Left ventricle myocardium inferior (tissue), 1 donor: Measurements from ENCODE around the gene RAB26. TPM values are rescaled to one million over a fixed set of nuclear protein-coding genes. Genes with fewer than 3 reads are reported as not detected.
A peak's percentile ranks its signal among the peaks of the same experiment; 100 is the strongest.
"Not testable (repeated sequence)": the region's sequence is repeated elsewhere in the genome, so short reads cannot be mapped to it uniquely, and the experiment has no call there.

ENCODE experiments used
- DNase-seq: peaks from one replicate; pipeline ENCODE4 v3.0.0-alpha.2; 2020
- H3K27ac ChIP-seq: fragments of 200-600 bp; replicated peaks from 2 replicates; pipeline ENCODE4 v1.8.0; 2021
- H3K27me3 ChIP-seq: fragments of 200-600 bp; 2 replicates; pipeline ENCODE4 v1.8.0; 2021; ENCODE audit warnings: low read depth
- H3K36me3 ChIP-seq: fragments of 200-600 bp; 2 replicates; pipeline ENCODE4 v1.8.0; 2021
- H3K4me1 ChIP-seq: fragments of 200-600 bp; 2 replicates; pipeline ENCODE4 v1.8.0; 2021
- H3K4me3 ChIP-seq: fragments of 200-600 bp; 2 replicates; pipeline ENCODE4 v1.8.0; 2021; ENCODE audit warnings: mild to moderate bottlenecking, moderate library complexity
- H3K9me3 ChIP-seq: fragments of 200-600 bp; replicated peaks from 2 replicates; pipeline ENCODE4 v1.8.0; 2021
- intact Hi-C: fragments of 100-400 bp; cut with micrococcal nuclease; formaldehyde crosslinking; loops from one replicate; pipeline ENCODE4 v1.11.0; 2022
- total RNA-seq: library from RNA; stranded (reverse); fragmentation: NEBNext Ultra II Directional; extraction: Animal tissue kit (Norgen Biotek cat#: 25700); gene quantifications from one replicate; pipeline ENCODE4 v1.2.1, GENCODE V29; 2021
- TF ChIP-seq, protein P1 (sequence below): fragments of 200-600 bp; IDR thresholded peaks from 2 replicates; pipeline ENCODE4 v1.8.0; 2021; ENCODE audit warnings: antibody characterized with exemption, mild to moderate bottlenecking, borderline replicate concordance
- donor health status: DM: no; HTN: yes; CAD: no; lungs with severe emphysema.

RAB26 gene
- total RNA-seq, 1 donor from 2014 or later: 1.7 TPM

- DNase-seq, H3K4me3 ChIP-seq, H3K4me1 ChIP-seq, H3K27me3 ChIP-seq, H3K9me3 ChIP-seq, intact Hi-C loops, H3K27ac ChIP-seq: not testable (repeated sequence)
- H3K36me3 ChIP-seq: peaks cover 86% of the 10 kb centered on the region
Measured at GRCh38 chr16:2109872-2110271, 38.6 kb upstream of the RAB26 start.

- H3K9me3 ChIP-seq, H3K4me1 ChIP-seq, H3K27me3 ChIP-seq, H3K4me3 ChIP-seq, DNase-seq, intact Hi-C loops: not testable (repeated sequence)
- H3K27ac ChIP-seq: peak overlapping the region; percentile 27
- H3K36me3 ChIP-seq: peaks cover 86% of the 10 kb centered on the region
Measured at GRCh38 chr16:2110332-2111008, 38.0 kb upstream of the RAB26 start.

DNA sequence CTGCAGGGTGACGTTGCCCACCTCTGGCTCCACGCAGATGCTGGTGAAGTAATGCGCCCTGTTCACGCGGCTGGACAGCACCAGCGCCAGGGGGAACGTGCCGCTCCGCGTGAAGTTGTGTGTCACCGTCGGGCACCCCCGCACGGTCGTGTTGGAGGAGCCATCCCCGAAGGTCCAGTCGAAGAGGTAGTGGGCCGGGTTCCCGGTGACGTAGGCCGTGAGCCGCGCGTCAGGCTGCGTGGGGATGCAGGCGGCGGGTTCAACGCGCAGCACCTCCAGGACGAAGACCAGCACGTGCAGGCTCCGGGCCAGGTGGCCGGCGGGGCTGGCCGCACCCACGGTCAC lies 37.4 kb upstream of the RAB26 start:
- H3K27ac ChIP-seq, H3K9me3 ChIP-seq, DNase-seq, H3K4me3 ChIP-seq, H3K27me3 ChIP-seq, H3K4me1 ChIP-seq, intact Hi-C loops: not testable (repeated sequence)
- H3K36me3 ChIP-seq: peaks cover 83% of the 10 kb centered on the region

GRCh38 chr16:2111412-2112335 lies 36.8 kb upstream of the RAB26 start:
- DNase-seq, H3K27me3 ChIP-seq, H3K4me1 ChIP-seq, H3K4me3 ChIP-seq, H3K27ac ChIP-seq, intact Hi-C loops, H3K9me3 ChIP-seq: not testable (repeated sequence)
- peaks cover 78% of the 10 kb centered on the region for H3K36me3 ChIP-seq

GRCh38 chr16:2112539-2113106 lies 35.8 kb upstream of the RAB26 start:
- H3K4me1 ChIP-seq: peaks cover 13% of the 10 kb centered on the region

DNA sequence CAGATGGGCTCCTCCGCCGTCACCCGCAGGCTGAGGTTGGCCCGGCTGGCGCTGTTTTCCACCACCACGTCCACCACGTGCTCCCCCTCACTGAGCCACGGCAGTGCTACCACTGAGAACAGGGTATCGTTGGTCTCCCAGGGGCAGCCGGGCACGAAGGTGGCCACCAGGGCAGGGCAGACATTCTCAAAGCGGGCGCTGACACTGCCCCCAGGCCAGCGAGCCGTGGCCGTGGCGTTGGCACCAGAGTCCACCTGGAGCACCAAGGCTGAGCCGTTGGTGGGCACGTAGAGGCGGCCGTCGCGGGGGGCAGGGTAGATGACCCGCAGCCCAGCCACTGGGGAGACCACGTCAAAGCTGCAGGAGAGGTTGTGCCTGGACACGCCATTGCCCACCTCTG lies 34.2 kb upstream of the RAB26 start:
- H3K4me3 ChIP-seq, H3K27ac ChIP-seq, H3K27me3 ChIP-seq, intact Hi-C loops, H3K9me3 ChIP-seq, DNase-seq: not testable (repeated sequence)
- H3K4me1 ChIP-seq: peaks cover 17% of the 10 kb centered on the region
- H3K36me3 ChIP-seq: peaks cover 59% of the 10 kb centered on the region

More at GRCh38 chr16:2112539-2113106, 35.8 kb upstream of the RAB26 start:
- H3K27ac ChIP-seq, H3K4me3 ChIP-seq, H3K9me3 ChIP-seq, intact Hi-C loops, DNase-seq, H3K27me3 ChIP-seq: not testable (repeated sequence)
- H3K36me3 ChIP-seq: peaks cover 75% of the 10 kb centered on the region

GRCh38 chr16:2114885-2115590 lies 33.4 kb upstream of the RAB26 start:
- H3K9me3 ChIP-seq, H3K27ac ChIP-seq, intact Hi-C loops, H3K27me3 ChIP-seq, DNase-seq, H3K4me3 ChIP-seq: not testable (repeated sequence)
- Histone ChIP-seq H3K36me3 (peaks cover 53% of the 10 kb centered on the region), H3K4me1 (peaks cover 17% of the 10 kb centered on the region)

GRCh38 chr16:2115591-2115973 lies 32.8 kb upstream of the RAB26 start:
- H3K4me3 ChIP-seq: no peak overlapping the region
- peaks cover 20% of the 10 kb centered on the region for H3K4me1 ChIP-seq
- no peak for DNase-seq
- intact Hi-C loops: no loop called here
- TF ChIP-seq, protein P1, sequence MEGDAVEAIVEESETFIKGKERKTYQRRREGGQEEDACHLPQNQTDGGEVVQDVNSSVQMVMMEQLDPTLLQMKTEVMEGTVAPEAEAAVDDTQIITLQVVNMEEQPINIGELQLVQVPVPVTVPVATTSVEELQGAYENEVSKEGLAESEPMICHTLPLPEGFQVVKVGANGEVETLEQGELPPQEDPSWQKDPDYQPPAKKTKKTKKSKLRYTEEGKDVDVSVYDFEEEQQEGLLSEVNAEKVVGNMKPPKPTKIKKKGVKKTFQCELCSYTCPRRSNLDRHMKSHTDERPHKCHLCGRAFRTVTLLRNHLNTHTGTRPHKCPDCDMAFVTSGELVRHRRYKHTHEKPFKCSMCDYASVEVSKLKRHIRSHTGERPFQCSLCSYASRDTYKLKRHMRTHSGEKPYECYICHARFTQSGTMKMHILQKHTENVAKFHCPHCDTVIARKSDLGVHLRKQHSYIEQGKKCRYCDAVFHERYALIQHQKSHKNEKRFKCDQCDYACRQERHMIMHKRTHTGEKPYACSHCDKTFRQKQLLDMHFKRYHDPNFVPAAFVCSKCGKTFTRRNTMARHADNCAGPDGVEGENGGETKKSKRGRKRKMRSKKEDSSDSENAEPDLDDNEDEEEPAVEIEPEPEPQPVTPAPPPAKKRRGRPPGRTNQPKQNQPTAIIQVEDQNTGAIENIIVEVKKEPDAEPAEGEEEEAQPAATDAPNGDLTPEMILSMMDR: no peak
- no peaks in the 10 kb centered on the region for H3K9me3 ChIP-seq
- no peaks in the 10 kb centered on the region for H3K27me3 ChIP-seq
- peaks cover 48% of the 10 kb centered on the region for H3K36me3 ChIP-seq
- no peak overlapping the region for H3K27ac ChIP-seq

DNA sequence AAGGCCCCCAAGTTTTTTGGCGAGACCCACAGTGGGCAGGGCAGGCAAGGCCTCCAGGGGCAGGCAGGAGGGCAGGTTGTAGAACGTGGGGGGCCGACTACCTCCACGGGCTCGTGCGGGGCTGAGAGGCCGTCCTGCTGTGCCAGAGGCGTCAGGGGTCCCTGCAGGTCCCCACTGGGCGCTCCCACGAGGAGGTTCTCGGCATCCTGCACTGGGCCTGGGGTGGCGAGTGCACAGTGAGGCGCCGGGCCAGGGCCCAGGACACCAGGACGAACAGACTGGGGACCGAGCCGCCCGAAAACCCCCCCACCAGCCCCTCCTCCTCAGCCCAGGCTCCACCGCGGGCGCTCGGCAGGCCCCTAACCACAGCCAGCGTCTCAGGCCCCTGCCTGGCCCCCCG lies 32.0 kb upstream of the RAB26 start:
- H3K36me3 ChIP-seq: peaks cover 39% of the 10 kb centered on the region
- peaks cover 29% of the 10 kb centered on the region for H3K4me1 ChIP-seq
- H3K27ac ChIP-seq: peak overlapping the region; percentile 56
- H3K4me3 ChIP-seq, intact Hi-C loops, DNase-seq, H3K27me3 ChIP-seq, H3K9me3 ChIP-seq: not testable (repeated sequence)

DNA sequence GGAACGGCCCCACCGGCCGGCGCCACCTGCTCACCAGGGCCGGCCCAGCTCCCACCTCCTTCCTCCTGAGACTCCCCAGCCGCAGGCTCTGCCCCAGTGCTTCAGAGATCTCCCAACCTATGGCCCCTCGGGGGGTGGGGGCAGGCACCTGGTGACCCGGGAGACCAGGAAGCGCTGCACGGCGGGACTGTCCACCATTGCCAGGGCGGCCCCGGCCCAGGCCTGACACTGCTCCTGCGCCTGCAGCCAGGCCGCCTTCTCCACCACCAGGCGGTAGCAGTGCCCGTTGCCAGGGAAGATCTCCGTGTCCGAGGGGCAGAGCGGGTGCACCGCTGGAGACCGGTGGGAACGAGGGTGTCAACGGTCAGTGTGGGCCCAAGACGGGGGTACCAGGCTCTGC lies 31.1 kb upstream of the RAB26 start:
- H3K4me3 ChIP-seq, H3K9me3 ChIP-seq, intact Hi-C loops, H3K27me3 ChIP-seq, DNase-seq: not testable (repeated sequence)
- peak overlapping the region; percentile 37 for H3K27ac ChIP-seq
- peaks cover 32% of the 10 kb centered on the region for H3K36me3 ChIP-seq
- peaks cover 38% of the 10 kb centered on the region for H3K4me1 ChIP-seq

GRCh38 chr16:2117960-2118722 lies 30.3 kb upstream of the RAB26 start:
- intact Hi-C loops, H3K27ac ChIP-seq, H3K27me3 ChIP-seq, H3K9me3 ChIP-seq, DNase-seq, H3K4me3 ChIP-seq: not testable (repeated sequence)
- Histone ChIP-seq H3K36me3 (peaks cover 27% of the 10 kb centered on the region), H3K4me1 (peaks cover 46% of the 10 kb centered on the region)
